HepG2 (cell line): ENCODE data around the gene DSTYK. TPM values are rescaled to one million over a fixed set of nuclear protein-coding genes. Genes with fewer than 3 reads are reported as not detected.
A peak's percentile ranks its signal among the peaks of the same experiment; 100 is the strongest.

Experiments
- BRF2 ChIP-seq: sonication (generic); formaldehyde crosslinking; IDR thresholded peaks from 2 replicates; pipeline ENCODE4 v1.8.1; 2022; ENCODE audit warnings: mild to moderate bottlenecking, missing genetic modification reagents
- CBX5 ChIP-seq: sonication (generic); formaldehyde crosslinking; IDR thresholded peaks from 2 replicates; pipeline ENCODE4 v1.4.0; 2020; ENCODE audit warnings: missing genetic modification reagents, borderline replicate concordance
- CENPT ChIP-seq: sonication (generic); formaldehyde crosslinking; IDR thresholded peaks from 2 replicates; pipeline ENCODE4 v1.8.0; 2022; ENCODE audit warnings: low read depth, mild to moderate bottlenecking, moderate library complexity, missing genetic modification reagents
- CHD4 ChIP-seq: fragments of 200-600 bp; sonication (generic); IDR thresholded peaks from 2 replicates; pipeline ENCODE4 v1.7.0; 2017; ENCODE audit warnings: mild to moderate bottlenecking, low read length, borderline replicate concordance
- HMGXB4 ChIP-seq, 2 experiments: sonication (generic) in 1 of 2; formaldehyde crosslinking in 1 of 2; IDR thresholded peaks; 2 replicates each; pipeline versions ENCODE4 v1.4.0 to v1.6.1; 2018 to 2020; ENCODE audit warnings: missing genetic modification reagents in 2 of 2, borderline replicate concordance in 1 of 2, low read depth in 1 of 2, mild to moderate bottlenecking in 1 of 2, missing biosample characterization in 1 of 2
- NR2F6 ChIP-seq, 2 experiments: IDR thresholded peaks; 2 replicates each; pipeline ENCODE4 v1.6.1; 2016; ENCODE audit warnings: antibody characterized with exemption in 1 of 2, mild to moderate bottlenecking in 1 of 2
- ZFP37 ChIP-seq: sonication (generic); formaldehyde crosslinking; IDR thresholded peaks from 2 replicates; pipeline ENCODE4 v1.4.0; 2020; ENCODE audit warnings: missing genetic modification reagents, borderline replicate concordance
- ZMYM4 ChIP-seq: sonication (generic); formaldehyde crosslinking; IDR thresholded peaks from 2 replicates; pipeline ENCODE4 v1.8.1; 2023; ENCODE audit warnings: mild to moderate bottlenecking, missing genetic modification reagents
- polyA plus RNA-seq, 8 experiments: library from polyadenylated mRNA; depleted of rRNA in 3 of 8; stranded (reverse) in 7 of 8; unstranded in 1 of 8; fragments of >200 nt; fragmentation: Illumina TruSeq in 4 of 8; extraction: Trizol in 4 of 8; gene quantifications; 2 replicates each; pipeline versions ENCODE4 v1.2.1 to v1.2.3, GENCODE V29; 2011 to 2016; ENCODE audit warnings: low read depth in 4 of 8, missing spikeins in 1 of 8, mixed read lengths in 1 of 8; ENCODE audit not compliant: insufficient read depth in 1 of 8
- total RNA-seq, 5 experiments: library from RNA; depleted of rRNA; stranded (reverse); fragments of >200 nt; fragmentation: Illumina TruSeq; extraction: Trizol; gene quantifications; 2 replicates each; pipeline ENCODE4 v1.2.3, GENCODE V29; 2016; ENCODE audit warnings: low read depth in 1 of 5
- TF ChIP-seq, protein P1 (sequence below): sonication (generic); formaldehyde crosslinking; IDR thresholded peaks from 2 replicates; pipeline ENCODE4 v1.5.0; 2020; ENCODE audit warnings: mild to moderate bottlenecking, missing genetic modification reagents, borderline replicate concordance
- TF ChIP-seq, protein P2 (sequence below): IDR thresholded peaks from 2 replicates; pipeline ENCODE4 v1.6.1; 2012; ENCODE audit warnings: inconsistent platforms

DSTYK gene
- total and polyA plus RNA-seq, 2 of the 13 experiments (the other 11 are each of a cell fraction or from before 2014, with no cell fraction given) = 2.6 to 4.8 TPM

- TF ChIP-seq CENPT (no peak), HMGXB4 (CRISPR knock-in tag; IDR thresholded peaks at IDR 0.05; ENCODE audit: borderline replicate concordance in 1 of 2, low read depth in 1 of 2) (no peak), CHD4 (no peak), BRF2 (CRISPR knock-in tag) (no peak), NR2F6 (IDR thresholded peaks at IDR 0.05) (no peak), NR2F6 (CRISPR knock-in tag; IDR thresholded peaks at IDR 0.05) (no peak; the same call in 1 of the 2 replicates), ZMYM4 (peak; percentile 77; the same call in 1 of the 2 replicates), ZFP37 (CRISPR knock-in tag) (no peak), CBX5 (CRISPR knock-in tag) (no peak)
- TF ChIP-seq, protein P1, sequence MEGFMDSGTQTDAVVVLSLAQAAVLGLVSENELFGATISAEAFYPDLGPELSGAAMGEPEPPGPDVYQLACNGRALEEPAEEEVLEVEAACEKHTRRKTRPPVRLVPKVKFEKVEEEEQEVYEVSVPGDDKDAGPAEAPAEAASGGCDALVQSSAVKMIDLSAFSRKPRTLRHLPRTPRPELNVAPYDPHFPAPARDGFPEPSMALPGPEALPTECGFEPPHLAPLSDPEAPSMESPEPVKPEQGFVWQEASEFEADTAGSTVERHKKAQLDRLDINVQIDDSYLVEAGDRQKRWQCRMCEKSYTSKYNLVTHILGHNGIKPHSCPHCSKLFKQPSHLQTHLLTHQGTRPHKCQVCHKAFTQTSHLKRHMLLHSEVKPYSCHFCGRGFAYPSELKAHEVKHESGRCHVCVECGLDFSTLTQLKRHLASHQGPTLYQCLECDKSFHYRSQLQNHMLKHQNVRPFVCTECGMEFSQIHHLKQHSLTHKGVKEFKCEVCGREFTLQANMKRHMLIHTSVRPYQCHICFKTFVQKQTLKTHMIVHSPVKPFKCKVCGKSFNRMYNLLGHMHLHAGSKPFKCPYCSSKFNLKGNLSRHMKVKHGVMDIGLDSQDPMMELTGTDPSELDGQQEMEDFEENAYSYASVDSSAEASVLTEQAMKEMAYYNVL (CRISPR knock-in tag) = 0 out of 2 replicates have a peak, but pooled peaks have one; percentile 14
- TF ChIP-seq, protein P2, sequence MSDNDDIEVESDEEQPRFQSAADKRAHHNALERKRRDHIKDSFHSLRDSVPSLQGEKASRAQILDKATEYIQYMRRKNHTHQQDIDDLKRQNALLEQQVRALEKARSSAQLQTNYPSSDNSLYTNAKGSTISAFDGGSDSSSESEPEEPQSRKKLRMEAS = peak; percentile 52; the same call in 1 of the 2 replicates
- TF ChIP-seq, all 625 proteins: peak for 53
Measured at GRCh38 chr1:205190845-205191577, 20.5 kb downstream of the DSTYK start (continued).
